Astrocyte (in vitro differentiated cells and primary cell): ENCODE measurements around the gene PPIA. TPM values are rescaled to one million over a fixed set of nuclear protein-coding genes. Genes with fewer than 3 reads are reported as not detected.

Experiments used
- DNase-seq: peaks from one replicate; pipeline ENCODE4 v3.0.0-alpha.2; 2010; ENCODE audit warnings: low read depth
- FAIRE-seq: peaks from 2 replicates; lab custom pipeline; 2011; peaks lifted over from hg19 to GRCh38; lab: Jason Lieb, UNC
- H2AFZ ChIP-seq: 2 replicates; pipeline ENCODE4 v1.6.0; 2012; ENCODE audit warnings: low read depth, low read length, inconsistent platforms
- H3K27ac ChIP-seq: 2 replicates; pipeline ENCODE4 v1.5.1; 2011; ENCODE audit warnings: low read depth, low read length, inconsistent platforms
- H3K27me3 ChIP-seq: 2 replicates; pipeline ENCODE4 v1.6.0; 2011; ENCODE audit warnings: low read length, inconsistent platforms; ENCODE audit not compliant: insufficient read depth
- H3K36me3 ChIP-seq: 2 replicates; pipeline ENCODE4 v1.5.1; 2011; ENCODE audit warnings: low read length, inconsistent platforms; ENCODE audit not compliant: insufficient read depth
- H3K4me1 ChIP-seq: 2 replicates; pipeline ENCODE4 v1.5.1; 2011; ENCODE audit warnings: low read length, inconsistent platforms; ENCODE audit not compliant: insufficient read depth
- H3K4me2 ChIP-seq: 2 replicates; pipeline ENCODE4 v1.6.0; 2012; ENCODE audit warnings: low read length, inconsistent platforms
- H3K4me3 ChIP-seq: 2 replicates; pipeline ENCODE4 v1.5.1; 2011; ENCODE audit warnings: low read depth, mild to moderate bottlenecking, low read length, inconsistent platforms; ENCODE audit not compliant: insufficient read depth
- H3K79me2 ChIP-seq: 2 replicates; pipeline ENCODE4 v1.6.0; 2012; ENCODE audit warnings: mild to moderate bottlenecking, low read length, inconsistent platforms; ENCODE audit not compliant: insufficient read depth
- H3K9ac ChIP-seq: 2 replicates; pipeline ENCODE4 v1.6.0; 2012; ENCODE audit warnings: mild to moderate bottlenecking, low read length, inconsistent platforms
- H3K9me3 ChIP-seq: 2 replicates; pipeline ENCODE4 v1.5.1; 2012; ENCODE audit warnings: low read depth, mild to moderate bottlenecking, low read length, inconsistent platforms; ENCODE audit not compliant: insufficient read depth
- H4K20me1 ChIP-seq: 2 replicates; pipeline ENCODE4 v1.6.0; 2012; ENCODE audit warnings: low read length, inconsistent platforms; ENCODE audit not compliant: insufficient read depth
- H3K27ac Mint-ChIP-seq: one replicate; pipeline ENCODE4 v1.8.0; 2021; ENCODE audit warnings: mild to moderate bottlenecking, mixed read lengths; ENCODE audit not compliant: unreplicated experiment
- H3K27me3 Mint-ChIP-seq: one replicate; pipeline ENCODE4 v1.8.0; 2021; ENCODE audit warnings: low read depth, mixed read lengths; ENCODE audit not compliant: unreplicated experiment
- H3K36me3 Mint-ChIP-seq: one replicate; pipeline ENCODE4 v1.8.0; 2021; ENCODE audit warnings: low read depth, mixed read lengths; ENCODE audit not compliant: unreplicated experiment
- H3K4me1 Mint-ChIP-seq: one replicate; pipeline ENCODE4 v1.8.0; 2021; ENCODE audit warnings: low read depth, mixed read lengths; ENCODE audit not compliant: unreplicated experiment
- H3K4me3 Mint-ChIP-seq: one replicate; pipeline ENCODE4 v1.8.0; 2021; ENCODE audit warnings: mild to moderate bottlenecking, moderate library complexity, mixed read lengths; ENCODE audit not compliant: unreplicated experiment
- H3K9me3 Mint-ChIP-seq: one replicate; pipeline ENCODE4 v1.8.0; 2021; ENCODE audit warnings: mild to moderate bottlenecking, mixed read lengths; ENCODE audit not compliant: unreplicated experiment
- EZH2 ChIP-seq: IDR thresholded peaks from 2 replicates; pipeline ENCODE4 v1.6.1; 2012; ENCODE audit warnings: mild to moderate bottlenecking, low read length, inconsistent platforms; ENCODE audit not compliant: insufficient read depth
- total RNA-seq: library from RNA; stranded (reverse); gene quantifications from 2 replicates; pipeline ENCODE4 v1.2.1, GENCODE V29; 2021
- TF ChIP-seq, protein P1 (sequence below): IDR thresholded peaks from 2 replicates; pipeline ENCODE4 v1.5.1; 2011; ENCODE audit warnings: low read depth, mild to moderate bottlenecking, inconsistent platforms, low read length, moderate library complexity; ENCODE audit not compliant: insufficient read depth

The PPIA gene
- total RNA-seq, 1 donor from 2014 or later = 1,628 TPM

DNA sequence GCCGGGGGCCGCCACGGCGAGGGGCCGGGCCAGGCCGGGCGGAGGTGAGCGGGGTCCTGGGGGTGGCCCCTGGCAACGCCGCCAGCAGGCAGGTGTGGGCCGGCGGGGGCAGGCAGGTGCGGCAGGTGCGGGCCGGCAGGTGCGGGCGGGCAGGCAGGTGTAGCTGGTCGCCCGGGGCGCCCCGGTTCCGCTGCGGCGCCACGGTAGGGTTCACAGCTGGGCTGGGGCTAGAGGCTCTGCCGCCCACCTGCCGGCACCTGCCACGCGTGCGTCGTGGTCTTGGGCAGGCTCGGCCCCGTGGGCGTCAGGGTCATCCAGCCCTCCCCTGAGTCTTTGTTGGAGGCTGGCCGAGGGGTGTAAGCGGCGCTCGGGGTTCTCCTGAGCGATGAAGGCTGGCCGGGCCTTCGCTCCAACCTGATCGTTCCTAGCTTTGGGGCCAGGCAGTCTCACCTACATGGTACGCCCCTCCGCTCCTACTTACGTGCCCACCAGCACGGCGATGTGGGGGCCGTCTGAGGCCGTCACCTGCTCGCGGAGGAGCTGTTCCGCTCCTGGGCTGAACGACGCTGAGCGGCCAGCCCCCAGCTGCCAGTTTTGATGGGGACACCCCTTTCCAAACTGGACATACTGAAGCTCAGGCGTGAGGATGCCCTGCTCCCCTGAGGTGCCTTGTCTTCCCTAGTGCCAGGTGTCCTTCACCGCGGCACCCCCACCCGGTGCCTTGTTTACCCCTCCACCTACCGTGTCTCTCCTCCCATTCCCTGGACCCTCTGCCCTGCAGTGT, 47.3 kb upstream of the PPIA start:
- peaks cover 8% of the 10 kb centered on the region for H3K36me3 Mint-ChIP-seq
- peaks cover 54% of the 10 kb centered on the region for H3K79me2 ChIP-seq

DNA sequence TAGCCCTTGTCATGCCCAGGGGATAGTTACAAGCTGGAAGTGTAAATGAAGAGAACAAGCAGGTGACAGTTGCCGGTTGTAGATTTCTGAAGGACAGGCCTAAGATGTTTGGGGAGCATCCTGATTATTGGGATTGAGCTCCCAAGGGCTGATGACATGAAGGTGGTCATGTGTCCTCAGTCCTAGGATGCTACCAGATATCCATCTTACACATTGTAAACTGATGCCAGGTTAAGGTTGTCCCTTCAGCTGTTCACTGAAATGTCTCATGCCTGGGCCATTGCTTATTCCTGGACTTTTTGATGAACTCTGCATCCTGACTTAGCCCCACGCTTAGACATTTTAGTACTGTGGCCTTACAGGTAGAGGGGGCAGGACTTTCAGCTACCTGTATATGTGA, 46.5 kb upstream of the PPIA start:
- no peaks in the 10 kb centered on the region for H3K9me3 Mint-ChIP-seq
- DNase-seq = no peak

More for the DNA sequence above, 47.3 kb upstream of the PPIA start:
- Mint-ChIP-seq H3K4me3 (peak overlapping the region; percentile 86), H3K27me3 (no peaks in the 10 kb centered on the region), H3K9me3 (no peaks in the 10 kb centered on the region), H3K27ac (peak overlapping the region; percentile 56), H3K4me1 (peaks cover 20% of the 10 kb centered on the region)
- Histone ChIP-seq H3K27me3 (no peaks in the 10 kb centered on the region), H3K27ac (no peak overlapping the region), H3K9me3 (no peaks in the 10 kb centered on the region), H4K20me1 (peaks cover 50% of the 10 kb centered on the region), H3K4me2 (peak overlapping the region; percentile 93), H2AFZ (no peak overlapping the region), H3K4me3 (peak overlapping the region; percentile 79), H3K36me3 (no peaks in the 10 kb centered on the region), H3K9ac (peak overlapping the region; percentile 87), H3K4me1 (peaks cover 17% of the 10 kb centered on the region)
- FAIRE-seq (no peak), DNase-seq (no peak)
- TF ChIP-seq EZH2 = no peak

DNA sequence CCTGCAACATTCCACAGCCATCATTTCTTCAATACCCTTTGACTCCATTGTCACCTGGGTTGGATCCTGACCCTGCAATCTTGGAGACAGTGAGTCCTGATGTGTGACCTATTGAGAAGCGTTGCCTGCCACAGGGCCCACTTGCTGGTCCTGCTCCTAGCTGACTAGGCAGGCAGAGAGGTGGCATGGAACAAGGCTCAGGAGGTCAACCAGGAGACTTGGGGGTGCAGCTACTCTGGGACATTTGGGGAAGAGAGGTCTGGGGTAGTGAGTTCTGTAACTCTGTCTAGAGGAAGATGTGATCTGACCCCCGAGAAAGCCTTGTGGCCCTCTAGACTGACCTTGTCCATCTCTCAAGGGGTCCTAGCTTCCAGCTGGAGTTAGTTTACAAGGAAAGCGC, 46.1 kb upstream of the PPIA start:
- Histone ChIP-seq H3K4me3 (no peak overlapping the region), H3K36me3 (no peaks in the 10 kb centered on the region), H3K4me2 (peak overlapping the region; percentile 93), H3K9ac (no peak overlapping the region), H3K27me3 (no peaks in the 10 kb centered on the region), H4K20me1 (peaks cover 62% of the 10 kb centered on the region), H2AFZ (no peak overlapping the region), H3K9me3 (no peaks in the 10 kb centered on the region), H3K79me2 (peaks cover 66% of the 10 kb centered on the region), H3K4me1 (peaks cover 17% of the 10 kb centered on the region), H3K27ac (no peak overlapping the region)
- no peaks in the 10 kb centered on the region for H3K27me3 Mint-ChIP-seq
- no peaks in the 10 kb centered on the region for H3K9me3 Mint-ChIP-seq
- no peak overlapping the region for H3K27ac Mint-ChIP-seq
- no peak for DNase-seq
- peaks cover 8% of the 10 kb centered on the region for H3K36me3 Mint-ChIP-seq
- TF ChIP-seq, protein P1, sequence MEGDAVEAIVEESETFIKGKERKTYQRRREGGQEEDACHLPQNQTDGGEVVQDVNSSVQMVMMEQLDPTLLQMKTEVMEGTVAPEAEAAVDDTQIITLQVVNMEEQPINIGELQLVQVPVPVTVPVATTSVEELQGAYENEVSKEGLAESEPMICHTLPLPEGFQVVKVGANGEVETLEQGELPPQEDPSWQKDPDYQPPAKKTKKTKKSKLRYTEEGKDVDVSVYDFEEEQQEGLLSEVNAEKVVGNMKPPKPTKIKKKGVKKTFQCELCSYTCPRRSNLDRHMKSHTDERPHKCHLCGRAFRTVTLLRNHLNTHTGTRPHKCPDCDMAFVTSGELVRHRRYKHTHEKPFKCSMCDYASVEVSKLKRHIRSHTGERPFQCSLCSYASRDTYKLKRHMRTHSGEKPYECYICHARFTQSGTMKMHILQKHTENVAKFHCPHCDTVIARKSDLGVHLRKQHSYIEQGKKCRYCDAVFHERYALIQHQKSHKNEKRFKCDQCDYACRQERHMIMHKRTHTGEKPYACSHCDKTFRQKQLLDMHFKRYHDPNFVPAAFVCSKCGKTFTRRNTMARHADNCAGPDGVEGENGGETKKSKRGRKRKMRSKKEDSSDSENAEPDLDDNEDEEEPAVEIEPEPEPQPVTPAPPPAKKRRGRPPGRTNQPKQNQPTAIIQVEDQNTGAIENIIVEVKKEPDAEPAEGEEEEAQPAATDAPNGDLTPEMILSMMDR = no peak
- no peak for TF ChIP-seq EZH2
- H3K4me3 Mint-ChIP-seq = peak overlapping the region; percentile 86
- no peak for FAIRE-seq
- H3K4me1 Mint-ChIP-seq = peaks cover 21% of the 10 kb centered on the region

More for the DNA sequence above, 46.5 kb upstream of the PPIA start:
- peak overlapping the region; percentile 86 for H3K4me3 Mint-ChIP-seq
- Histone ChIP-seq H3K36me3 (no peaks in the 10 kb centered on the region), H3K4me1 (peaks cover 17% of the 10 kb centered on the region), H3K4me2 (peak overlapping the region; percentile 93), H3K27ac (no peak overlapping the region), H2AFZ (no peak overlapping the region), H3K4me3 (peak overlapping the region; percentile 79), H3K79me2 (peaks cover 62% of the 10 kb centered on the region), H4K20me1 (peaks cover 58% of the 10 kb centered on the region), H3K9me3 (no peaks in the 10 kb centered on the region), H3K27me3 (no peaks in the 10 kb centered on the region), H3K9ac (peak overlapping the region; percentile 87)
- H3K27ac Mint-ChIP-seq = no peak overlapping the region
- peaks cover 8% of the 10 kb centered on the region for H3K36me3 Mint-ChIP-seq
- TF ChIP-seq EZH2 = no peak
- TF ChIP-seq, protein P1 = no peak
- H3K4me1 Mint-ChIP-seq = peaks cover 20% of the 10 kb centered on the region
- no peaks in the 10 kb centered on the region for H3K27me3 Mint-ChIP-seq
- no peak for FAIRE-seq
